ENCODE data around the gene COMTD1.
"Not testable (repeated sequence)": the region's sequence is repeated elsewhere in the genome, so short reads cannot be mapped to it uniquely, and the experiment has no call there.

Gene COMTD1

DNA sequence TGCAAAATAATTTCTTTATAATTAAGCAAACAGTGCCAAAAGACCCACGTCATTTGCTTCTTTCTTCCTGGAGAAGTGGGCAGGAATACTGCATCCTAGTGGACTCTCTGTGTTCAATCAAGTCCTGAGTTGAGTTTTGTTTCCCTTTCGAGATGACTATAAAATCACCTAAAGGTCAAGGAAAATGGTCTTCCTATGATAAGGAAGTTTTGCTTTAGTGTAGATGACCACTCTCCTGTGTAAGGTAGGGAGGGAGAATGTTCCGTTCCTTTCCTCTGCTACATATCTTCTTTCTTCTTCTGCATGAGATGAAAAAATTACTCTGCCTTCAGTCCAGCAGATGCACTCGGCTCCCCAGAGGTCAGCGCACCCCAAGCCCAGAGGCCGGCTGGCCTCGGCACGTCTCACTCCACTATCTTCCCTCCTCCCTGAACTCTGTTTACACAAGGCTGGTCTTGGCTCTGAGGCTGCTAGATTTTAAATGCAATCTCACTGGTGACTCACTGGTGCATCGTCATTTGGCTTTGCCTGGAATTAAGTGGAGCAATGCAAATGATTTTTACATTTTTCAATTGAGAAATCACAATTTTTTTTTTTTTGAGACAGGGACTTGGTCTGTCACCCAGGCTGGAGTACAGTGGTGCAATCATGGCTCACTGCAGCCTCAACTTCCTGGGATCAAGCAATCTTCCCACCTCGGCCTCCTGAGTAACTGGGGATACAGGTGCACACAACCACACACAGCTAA lies 43.8 kb downstream of the COMTD1 start:
- peaks cover 2% of the 10 kb centered on the region for H3K4me1 ChIP-seq (ENCODE audit: control insufficient read depth, low read depth, low read length)
- no CpG with 5 or more reads among the region's 10 CpGs for WGBS (ENCODE audit: extremely low coverage, insufficient coverage, low lambda C conversion rate)
- H3K18ac ChIP-seq (ENCODE audit: low read length): no peak overlapping the region
- H3K4me3 ChIP-seq (ENCODE audit: low read length): no peak overlapping the region
- H2BK120ac ChIP-seq (ENCODE audit: low read depth, low read length): no peak overlapping the region
- no peaks in the 10 kb centered on the region for H3K27me3 ChIP-seq (ENCODE audit: insufficient read depth, low read length, poor library complexity)
- H3K56ac ChIP-seq (ENCODE audit: low read length): no peak overlapping the region
- no peak overlapping the region for H3K4ac ChIP-seq (ENCODE audit: low read depth, low read length)
- no peak overlapping the region for H4K8ac ChIP-seq (ENCODE audit: low read depth, low read length)
- H3K27ac ChIP-seq (ENCODE audit: low read depth, low read length): no peak overlapping the region
- H3K23ac ChIP-seq (ENCODE audit: low read length): no peak overlapping the region
- H4K5ac ChIP-seq (ENCODE audit: low read length): no peak overlapping the region
- no peak overlapping the region for H2BK15ac ChIP-seq (replicated peaks; ENCODE audit: low read depth)
- H2AK5ac ChIP-seq (ENCODE audit: low read length): no peak overlapping the region
- peak; percentile 33 for DNase-seq
- H3K4me2 ChIP-seq (ENCODE audit: low read length): no peak overlapping the region
- H3K36me3 ChIP-seq (ENCODE audit: control insufficient read depth, insufficient read depth, low read length): no peaks in the 10 kb centered on the region
- no peak overlapping the region for H3K9ac ChIP-seq (ENCODE audit: low read length)
- H2BK5ac ChIP-seq (ENCODE audit: low read length): no peak overlapping the region
- no peaks in the 10 kb centered on the region for H3K79me1 ChIP-seq (ENCODE audit: low read length)
- H3K79me2 ChIP-seq (ENCODE audit: control insufficient read depth, insufficient read depth, low read length): no peaks in the 10 kb centered on the region

- DNase-seq: no peak
- WGBS (ENCODE audit: extremely low coverage, insufficient coverage, low lambda C conversion rate): no CpG with 5 or more reads among the region's 12 CpGs
These were observed 46.3 kb downstream of the COMTD1 start for GRCh38 chr10:75189266-75190096.

GRCh38 chr10:75188522-75188921 lies 47.2 kb downstream of the COMTD1 start:
- not testable (repeated sequence) for H3K79me1 ChIP-seq (ENCODE audit: low read length); H2BK5ac ChIP-seq (ENCODE audit: low read length); H3K4me2 ChIP-seq (ENCODE audit: low read length); H3K27me3 ChIP-seq (ENCODE audit: insufficient read depth, low read length, poor library complexity); H4K5ac ChIP-seq (ENCODE audit: low read length); H3K18ac ChIP-seq (ENCODE audit: low read length); H3K79me2 ChIP-seq (ENCODE audit: control insufficient read depth, insufficient read depth, low read length); H3K4me1 ChIP-seq (ENCODE audit: control insufficient read depth, low read depth, low read length); H4K8ac ChIP-seq (ENCODE audit: low read depth, low read length); H3K27ac ChIP-seq (ENCODE audit: low read depth, low read length); H2BK15ac ChIP-seq (replicated peaks; ENCODE audit: low read depth); H3K36me3 ChIP-seq (ENCODE audit: control insufficient read depth, insufficient read depth, low read length); H3K56ac ChIP-seq (ENCODE audit: low read length); H3K23ac ChIP-seq (ENCODE audit: low read length); H2AK5ac ChIP-seq (ENCODE audit: low read length); H3K4ac ChIP-seq (ENCODE audit: low read depth, low read length); H3K4me3 ChIP-seq (ENCODE audit: low read length); H3K9ac ChIP-seq (ENCODE audit: low read length); H2BK120ac ChIP-seq (ENCODE audit: low read depth, low read length); DNase-seq
- WGBS (ENCODE audit: extremely low coverage, insufficient coverage, low lambda C conversion rate): no CpG with 5 or more reads among the region's 9 CpGs

More at GRCh38 chr10:75189266-75190096, 46.3 kb downstream of the COMTD1 start:
- Histone ChIP-seq H2BK15ac (replicated peaks; ENCODE audit: low read depth) (no peak overlapping the region), H3K18ac (ENCODE audit: low read length) (no peak overlapping the region), H3K4ac (ENCODE audit: low read depth, low read length) (no peak overlapping the region), H2BK5ac (ENCODE audit: low read length) (no peak overlapping the region), H4K8ac (ENCODE audit: low read depth, low read length) (no peak overlapping the region), H3K23ac (ENCODE audit: low read length) (no peak overlapping the region), H4K5ac (ENCODE audit: low read length) (no peak overlapping the region), H3K9ac (ENCODE audit: low read length) (no peak overlapping the region), H3K27me3 (ENCODE audit: insufficient read depth, low read length, poor library complexity) (no peaks in the 10 kb centered on the region), H3K56ac (ENCODE audit: low read length) (peak overlapping the region; percentile 15), H3K36me3 (ENCODE audit: control insufficient read depth, insufficient read depth, low read length) (no peaks in the 10 kb centered on the region), H3K4me1 (ENCODE audit: control insufficient read depth, low read depth, low read length) (peaks cover 2% of the 10 kb centered on the region), H3K79me1 (ENCODE audit: low read length) (no peaks in the 10 kb centered on the region), H3K4me3 (ENCODE audit: low read length) (no peak overlapping the region), H3K79me2 (ENCODE audit: control insufficient read depth, insufficient read depth, low read length) (no peaks in the 10 kb centered on the region), H3K27ac (ENCODE audit: low read depth, low read length) (no peak overlapping the region), H2BK120ac (ENCODE audit: low read depth, low read length) (no peak overlapping the region), H2AK5ac (ENCODE audit: low read length) (no peak overlapping the region), H3K4me2 (ENCODE audit: low read length) (no peak overlapping the region)

- Histone ChIP-seq H3K4ac (ENCODE audit: low read depth, low read length) (no peak overlapping the region), H2AK5ac (ENCODE audit: low read length) (no peak overlapping the region), H3K36me3 (ENCODE audit: control insufficient read depth, insufficient read depth, low read length) (no peaks in the 10 kb centered on the region), H3K18ac (ENCODE audit: low read length) (no peak overlapping the region), H3K23ac (ENCODE audit: low read length) (no peak overlapping the region), H3K4me2 (ENCODE audit: low read length) (no peak overlapping the region), H2BK120ac (ENCODE audit: low read depth, low read length) (no peak overlapping the region), H3K79me1 (ENCODE audit: low read length) (no peaks in the 10 kb centered on the region), H4K5ac (ENCODE audit: low read length) (no peak overlapping the region), H3K9ac (ENCODE audit: low read length) (peak overlapping the region; percentile 34), H3K79me2 (ENCODE audit: control insufficient read depth, insufficient read depth, low read length) (no peaks in the 10 kb centered on the region), H4K8ac (ENCODE audit: low read depth, low read length) (no peak overlapping the region), H3K4me3 (ENCODE audit: low read length) (no peak overlapping the region), H3K4me1 (ENCODE audit: control insufficient read depth, low read depth, low read length) (peaks cover 2% of the 10 kb centered on the region), H3K27me3 (ENCODE audit: insufficient read depth, low read length, poor library complexity) (no peaks in the 10 kb centered on the region), H2BK15ac (replicated peaks; ENCODE audit: low read depth) (no peak overlapping the region), H3K27ac (ENCODE audit: low read depth, low read length) (peak overlapping the region; percentile 51), H3K56ac (ENCODE audit: low read length) (peak overlapping the region; percentile 64), H2BK5ac (ENCODE audit: low read length) (no peak overlapping the region)
- DNase-seq: peak; percentile 84
- WGBS (ENCODE audit: extremely low coverage, insufficient coverage, low lambda C conversion rate): no CpG with 5 or more reads among the region's 3 CpGs
These were observed 47.8 kb downstream of the COMTD1 start for GRCh38 chr10:75187961-75188426.

- Histone ChIP-seq H3K79me1 (ENCODE audit: low read length) (no peaks in the 10 kb centered on the region), H3K23ac (ENCODE audit: low read length) (no peak overlapping the region), H3K4me3 (ENCODE audit: low read length) (no peak overlapping the region), H3K56ac (ENCODE audit: low read length) (no peak overlapping the region), H4K5ac (ENCODE audit: low read length) (no peak overlapping the region), H3K79me2 (ENCODE audit: control insufficient read depth, insufficient read depth, low read length) (no peaks in the 10 kb centered on the region), H3K27me3 (ENCODE audit: insufficient read depth, low read length, poor library complexity) (no peaks in the 10 kb centered on the region), H3K4me1 (ENCODE audit: control insufficient read depth, low read depth, low read length) (peaks cover 2% of the 10 kb centered on the region), H2BK15ac (replicated peaks; ENCODE audit: low read depth) (no peak overlapping the region), H4K8ac (ENCODE audit: low read depth, low read length) (no peak overlapping the region), H3K9ac (ENCODE audit: low read length) (no peak overlapping the region), H2AK5ac (ENCODE audit: low read length) (no peak overlapping the region), H2BK120ac (ENCODE audit: low read depth, low read length) (no peak overlapping the region), H2BK5ac (ENCODE audit: low read length) (no peak overlapping the region), H3K18ac (ENCODE audit: low read length) (no peak overlapping the region), H3K36me3 (ENCODE audit: control insufficient read depth, insufficient read depth, low read length) (no peaks in the 10 kb centered on the region), H3K27ac (ENCODE audit: low read depth, low read length) (no peak overlapping the region), H3K4ac (ENCODE audit: low read depth, low read length) (no peak overlapping the region), H3K4me2 (ENCODE audit: low read length) (no peak overlapping the region)
- DNase-seq: no peak
- WGBS (ENCODE audit: extremely low coverage, insufficient coverage, low lambda C conversion rate): no CpG with 5 or more reads among the region's 4 CpGs
These were observed 49.4 kb downstream of the COMTD1 start for GRCh38 chr10:75186310-75186709.

All from mesendoderm (in vitro differentiated cells).